GM21825 (cell line): ENCODE results near the gene RBBP8.

Experiments
- ATAC-seq: cut with Tn5 transposase; IDR thresholded peaks from one replicate; pipeline ENCODE4 v1.9.1; 2021; ENCODE audit warnings: mild to moderate bottlenecking, moderate library complexity; ENCODE audit not compliant: unreplicated experiment

Gene RBBP8

DNA sequence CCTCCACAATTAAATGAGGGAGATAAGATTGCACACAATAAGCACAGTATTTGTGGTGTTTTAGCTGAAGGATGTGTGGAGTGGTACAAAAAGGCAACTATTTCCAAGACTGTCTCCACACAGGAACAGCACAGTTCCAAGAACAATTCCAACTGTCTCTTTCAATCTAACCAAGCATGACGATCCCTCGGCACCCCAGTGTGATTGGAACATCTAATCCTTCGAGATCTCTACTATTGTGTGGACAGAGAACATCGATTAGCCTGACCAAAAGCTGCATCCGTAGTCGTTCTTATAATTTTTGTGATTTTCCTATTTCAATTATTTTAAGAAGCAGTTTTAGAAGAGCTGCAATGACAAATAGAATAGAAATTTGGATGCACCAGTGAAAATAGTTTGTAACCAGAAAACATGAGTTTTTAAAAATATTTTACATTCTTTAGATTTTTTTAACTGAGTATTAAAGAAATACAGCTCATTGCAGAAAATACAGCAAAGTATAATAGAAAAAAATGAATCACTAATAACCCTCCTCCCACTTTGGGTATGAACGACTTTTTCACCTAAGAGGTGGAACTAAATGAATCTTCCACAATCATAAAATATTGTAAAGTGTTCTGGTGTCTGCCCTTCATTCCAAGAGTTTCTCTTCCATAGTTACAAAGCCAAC is 125.8 kb downstream of the RBBP8 start:
- no peak for ATAC-seq

GRCh38 chr18:23059541-23060465 is 126.7 kb downstream of the RBBP8 start:
- ATAC-seq = no peak

- no peak for ATAC-seq
Measured at GRCh38 chr18:23062011-23062410, 128.9 kb downstream of the RBBP8 start.

DNA sequence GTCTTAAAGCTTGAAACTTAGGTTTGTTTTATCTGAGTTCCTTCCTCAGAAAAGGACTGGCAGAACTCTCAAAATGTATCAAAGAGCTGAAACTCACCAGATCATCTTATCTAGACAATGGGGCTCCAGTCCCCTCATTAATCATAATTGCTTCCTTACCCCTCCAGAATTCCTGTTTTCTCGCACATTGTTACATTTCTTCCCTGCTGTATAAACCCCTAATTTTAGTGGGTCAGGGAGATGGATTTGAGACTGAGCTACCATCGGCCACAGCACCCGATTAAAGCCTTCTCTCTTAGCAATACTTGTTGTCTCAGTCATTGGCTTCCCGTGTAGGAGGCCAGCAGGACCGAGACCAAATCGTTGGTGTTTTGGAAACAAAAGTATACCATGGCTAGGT is 130.4 kb downstream of the RBBP8 start:
- no peak for ATAC-seq

- no peak for ATAC-seq
Measured at GRCh38 chr18:23065234-23065806, 132.2 kb downstream of the RBBP8 start.

DNA sequence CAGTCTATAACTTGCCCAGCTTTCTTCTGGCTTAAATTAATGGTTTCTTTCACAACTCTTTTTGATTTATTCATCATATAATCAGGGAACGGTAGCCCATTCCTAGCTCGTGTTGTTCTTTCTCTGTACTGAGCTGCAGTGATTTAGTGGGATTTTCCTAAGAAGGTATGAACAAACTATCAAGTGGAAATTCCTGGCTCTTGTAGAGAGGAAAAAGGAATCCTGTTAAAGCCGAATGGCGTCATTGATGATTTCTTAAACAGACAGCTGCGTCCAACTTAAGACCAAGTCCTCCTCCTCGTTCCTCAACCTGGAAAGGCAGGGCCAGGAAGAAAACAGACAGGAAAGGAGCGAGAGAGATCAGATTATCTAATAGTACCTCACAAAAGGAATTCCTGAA is 132.9 kb downstream of the RBBP8 start:
- no peak for ATAC-seq

- no peak for ATAC-seq
Measured at GRCh38 chr18:23066504-23067039, 133.4 kb downstream of the RBBP8 start.

DNA sequence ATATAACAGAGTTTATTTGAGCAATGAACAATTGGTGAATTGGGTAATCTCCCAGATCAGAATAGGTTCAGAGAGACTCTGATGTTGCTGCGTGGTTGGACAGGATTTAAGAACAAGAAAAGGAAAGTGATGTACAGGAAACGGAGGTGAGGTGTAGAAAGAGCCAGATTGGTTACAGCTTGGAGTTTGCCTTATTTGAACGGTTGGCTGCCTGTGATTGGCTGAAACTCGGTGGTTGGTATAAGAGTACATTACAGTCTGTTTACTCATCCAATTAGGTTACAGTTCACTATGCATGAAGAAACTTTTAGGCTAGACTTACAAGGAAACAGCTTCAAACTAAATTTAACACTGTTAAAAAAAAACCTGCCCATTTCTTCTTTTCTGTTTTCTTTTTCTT is 134.1 kb downstream of the RBBP8 start:
- no peak for ATAC-seq

DNA sequence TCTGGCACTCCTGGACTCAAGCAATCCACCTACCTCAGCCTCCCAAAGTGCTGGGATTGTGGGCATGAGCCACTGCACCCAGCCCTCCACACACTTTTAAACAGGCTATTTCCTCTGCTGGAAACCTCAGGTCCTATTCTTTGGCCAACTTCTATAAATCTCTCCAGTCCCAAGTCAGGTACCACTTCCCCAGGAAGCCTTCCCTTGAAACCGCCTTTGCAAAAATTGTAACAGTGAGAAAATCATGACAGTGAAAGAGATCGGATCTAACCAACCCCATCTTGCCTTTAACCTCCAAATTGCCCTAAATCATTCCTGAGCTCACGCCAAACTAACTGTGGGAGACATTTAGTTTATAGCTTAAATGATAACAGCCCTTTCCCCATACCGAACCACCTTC is 134.9 kb downstream of the RBBP8 start:
- ATAC-seq = no peak

DNA sequence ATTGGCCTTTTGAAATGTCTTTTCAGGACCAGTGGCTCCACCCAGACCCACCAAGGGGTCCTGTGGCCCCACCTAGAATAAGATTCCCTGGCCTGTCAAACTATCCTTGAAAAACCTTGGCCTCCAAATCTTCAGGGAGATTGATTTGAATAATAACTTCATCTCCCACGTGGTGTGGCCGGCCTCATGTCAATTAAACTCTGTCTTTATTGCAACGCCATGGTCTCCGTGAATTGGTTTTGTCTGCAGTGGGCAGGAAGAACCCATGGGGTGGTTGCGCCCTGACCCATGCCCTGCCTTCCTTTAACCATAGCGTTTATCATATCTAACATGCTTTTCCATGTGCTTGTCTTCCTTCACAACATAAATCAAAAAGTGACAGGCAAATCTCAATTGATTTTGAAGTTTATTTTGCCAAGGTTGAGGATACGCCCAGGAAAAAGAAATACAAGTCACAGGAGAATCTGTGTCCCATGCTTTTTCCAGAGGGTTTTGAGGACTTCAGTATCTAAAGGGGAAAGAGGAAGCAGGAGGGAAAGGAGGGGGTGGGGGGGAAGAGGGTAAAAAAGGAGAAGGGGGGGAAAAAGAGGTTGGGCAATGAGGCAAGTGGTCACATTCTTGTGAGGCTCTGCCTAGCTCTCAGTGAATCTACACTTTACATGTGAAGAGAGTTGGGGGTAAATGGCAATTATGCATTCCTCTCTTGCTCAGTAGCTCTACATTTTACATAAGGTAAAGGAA is 135.6 kb downstream of the RBBP8 start:
- ATAC-seq = no peak

- ATAC-seq = no peak
Measured at GRCh38 chr18:23069481-23069880, 136.4 kb downstream of the RBBP8 start.

GRCh38 chr18:23069898-23070297 is 136.8 kb downstream of the RBBP8 start:
- ATAC-seq = no peak

DNA sequence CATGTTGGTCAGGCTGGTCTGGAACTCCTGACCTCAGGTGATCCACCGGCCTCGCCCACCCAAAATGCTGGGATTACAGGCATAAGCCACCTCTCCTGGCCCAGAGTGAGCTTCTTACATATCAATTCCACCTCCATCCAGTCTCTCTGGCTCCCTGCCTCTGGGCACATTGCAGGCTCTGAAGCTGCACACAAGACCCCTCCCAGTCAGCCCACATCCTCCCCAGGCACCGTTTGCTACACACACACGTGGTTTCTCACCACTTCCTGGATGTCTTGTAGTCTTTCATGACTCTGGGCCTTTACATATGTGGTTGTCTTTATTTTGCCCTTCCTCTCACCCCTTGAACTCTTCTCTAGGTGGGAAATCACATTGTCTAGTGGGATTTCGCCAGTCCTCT is 138.2 kb downstream of the RBBP8 start:
- peak; percentile 99 for ATAC-seq

GRCh38 chr18:23072079-23072478 is 139.0 kb downstream of the RBBP8 start:
- ATAC-seq = no peak

DNA sequence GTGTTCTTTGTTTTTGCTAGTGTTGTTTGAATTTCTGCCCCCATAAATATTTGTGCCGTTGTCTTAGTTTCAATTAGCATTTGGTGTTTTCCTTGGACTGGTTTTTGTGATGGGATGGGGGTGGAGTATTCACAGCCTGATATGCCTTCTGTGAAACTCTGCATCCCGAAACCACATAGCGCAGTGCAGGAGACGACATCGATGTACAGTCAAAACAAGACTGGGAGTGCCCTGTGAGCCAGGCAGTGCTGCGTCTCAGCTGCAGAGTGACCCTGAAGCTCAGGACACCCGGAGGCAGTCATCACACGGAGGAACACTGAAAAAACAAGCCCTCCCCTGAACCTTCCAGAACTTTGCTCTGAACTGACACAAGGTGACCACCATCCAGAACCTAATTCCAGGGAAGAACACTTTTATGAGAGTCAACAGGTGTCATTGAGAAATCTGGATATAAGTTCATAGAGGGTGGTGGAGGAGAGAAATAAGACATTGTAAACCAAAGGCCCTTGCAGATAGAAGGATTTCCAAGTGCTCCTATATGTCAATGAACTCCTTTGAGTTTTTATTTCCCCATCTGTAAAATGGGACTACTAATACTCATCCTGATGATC is 141.0 kb downstream of the RBBP8 start:
- ATAC-seq = no peak
